HUES48 (cell line): Measurements from ENCODE around the gene CTCF.

Source experiments
- H3K27ac ChIP-seq: one replicate; pipeline ENCODE4 v1.7.0; 2013; ENCODE audit warnings: low read depth, low read length, inconsistent platforms
- H3K27me3 ChIP-seq: 2 replicates; pipeline ENCODE4 v1.6.1; 2013; ENCODE audit warnings: mild to moderate bottlenecking, low read length; ENCODE audit not compliant: control insufficient read depth, insufficient read depth
- H3K36me3 ChIP-seq: 2 replicates; pipeline ENCODE4 v1.6.1; 2013; ENCODE audit warnings: low read length; ENCODE audit not compliant: control insufficient read depth, insufficient read depth
- H3K4me1 ChIP-seq: 2 replicates; pipeline ENCODE4 v1.6.1; 2013; ENCODE audit warnings: mild to moderate bottlenecking, low read length; ENCODE audit not compliant: control insufficient read depth, insufficient read depth
- H3K4me3 ChIP-seq: 2 replicates; pipeline ENCODE4 v1.5.1; 2013; ENCODE audit warnings: mild to moderate bottlenecking, low read depth, low read length
- H3K9ac ChIP-seq: 2 replicates; pipeline ENCODE4 v1.6.1; 2013; ENCODE audit warnings: mild to moderate bottlenecking, low read depth, low read length, moderate library complexity
- H3K9me3 ChIP-seq: 2 replicates; pipeline ENCODE4 v1.6.1; 2013; ENCODE audit warnings: low read length; ENCODE audit not compliant: control insufficient read depth, insufficient read depth

Gene CTCF

DNA sequence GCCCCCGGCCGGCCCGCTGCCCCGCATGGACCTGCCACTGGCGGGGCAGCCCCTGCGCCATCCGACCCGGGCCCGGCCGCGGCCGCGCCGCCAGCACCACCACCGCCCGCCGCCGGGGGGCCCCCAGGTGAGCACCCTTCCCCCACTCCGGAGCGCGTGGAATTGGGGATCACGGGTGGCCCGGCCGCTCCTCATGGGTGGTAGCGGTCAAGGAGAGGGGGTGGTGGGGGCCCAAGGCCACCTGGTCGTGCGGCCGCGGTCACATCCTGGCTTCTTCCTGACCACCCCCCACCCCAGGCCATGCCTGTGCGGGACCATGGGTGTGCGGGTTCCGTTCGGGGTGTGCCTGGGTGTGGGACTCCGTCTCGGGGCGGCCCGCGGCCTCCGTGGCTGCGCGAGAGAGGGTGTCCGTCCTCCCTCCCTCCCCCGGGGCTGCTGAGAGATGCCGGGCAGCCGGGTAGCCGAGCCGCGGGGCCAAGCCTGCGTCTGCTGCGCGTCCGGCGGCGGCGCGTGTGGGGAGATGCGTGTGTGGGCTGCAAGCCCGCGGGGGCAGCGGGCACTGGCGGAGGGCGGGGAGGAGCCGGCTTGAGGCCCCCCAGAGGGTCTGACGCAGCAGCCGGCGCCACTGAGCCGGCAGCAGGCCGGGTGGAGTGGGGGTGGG lies 90.9 kb downstream of the CTCF start:
- no peak overlapping the region for H3K9ac ChIP-seq

GRCh38 chr16:67653789-67654402 lies 91.6 kb downstream of the CTCF start:
- no peak overlapping the region for H3K27ac ChIP-seq
- H3K27me3 ChIP-seq, result peaks cover 8% of the 10 kb centered on the region
- H3K36me3 ChIP-seq, result peaks cover 37% of the 10 kb centered on the region
- H3K9me3 ChIP-seq, result no peaks in the 10 kb centered on the region
- peak overlapping the region; percentile 70 for H3K4me3 ChIP-seq
- H3K4me1 ChIP-seq, result no peaks in the 10 kb centered on the region; the same call in 1 of the 2 replicates
- no peak overlapping the region for H3K9ac ChIP-seq

More for the DNA sequence above, 90.9 kb downstream of the CTCF start:
- Histone ChIP-seq H3K36me3 (peaks cover 33% of the 10 kb centered on the region), H3K4me3 (peak overlapping the region; percentile 70), H3K27me3 (peaks cover 8% of the 10 kb centered on the region), H3K27ac (no peak overlapping the region), H3K9me3 (no peaks in the 10 kb centered on the region), H3K4me1 (no peaks in the 10 kb centered on the region; the same call in 1 of the 2 replicates)

DNA sequence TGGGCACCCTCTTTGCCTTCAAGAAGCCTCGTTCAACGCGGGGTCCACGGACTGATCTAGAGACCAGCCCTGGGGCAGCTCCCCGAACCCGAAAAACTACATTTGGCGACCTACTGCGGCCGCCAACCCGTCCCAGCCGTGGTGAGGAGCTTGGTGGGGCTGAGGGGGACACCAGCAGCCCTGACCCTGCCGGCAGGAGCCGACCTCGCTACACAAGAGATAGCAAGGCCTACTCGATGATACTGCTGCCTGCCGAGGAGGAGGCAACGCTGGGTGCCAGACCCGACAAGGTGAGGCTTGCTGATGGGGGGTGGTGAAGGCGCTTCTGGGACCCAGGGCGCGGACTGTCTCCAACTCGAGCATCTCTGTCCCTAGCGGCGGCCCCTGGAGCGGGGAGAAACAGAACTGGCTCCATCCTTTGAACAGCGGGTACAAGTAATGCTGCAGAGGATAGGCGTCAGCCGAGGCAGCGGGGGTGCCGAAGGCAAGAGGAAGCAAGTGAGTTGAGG lies 92.1 kb downstream of the CTCF start:
- Histone ChIP-seq H3K27ac (no peak overlapping the region), H3K9me3 (no peaks in the 10 kb centered on the region), H3K9ac (no peak overlapping the region), H3K36me3 (peaks cover 34% of the 10 kb centered on the region), H3K4me1 (no peaks in the 10 kb centered on the region; the same call in 1 of the 2 replicates), H3K27me3 (peaks cover 8% of the 10 kb centered on the region), H3K4me3 (no peak overlapping the region)

DNA sequence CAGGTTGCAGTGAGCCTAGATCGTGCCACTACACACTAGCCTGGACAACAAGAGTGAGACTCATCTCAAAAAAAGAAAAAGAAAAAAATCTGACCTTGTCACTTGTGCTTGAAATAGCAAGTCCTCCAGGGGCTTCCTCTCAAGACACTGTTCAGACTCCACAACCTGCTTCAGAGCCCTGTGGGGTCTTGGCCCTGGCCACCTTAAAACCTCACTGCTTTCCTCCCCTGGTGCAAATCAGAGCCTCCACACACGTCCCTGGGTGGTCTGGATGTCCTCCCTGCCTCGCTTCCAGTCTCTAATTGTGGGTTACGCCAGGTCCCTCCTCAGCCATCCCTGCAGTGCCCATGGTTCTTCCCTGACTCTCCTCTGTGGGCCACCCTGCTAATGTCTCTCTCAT lies 93.0 kb downstream of the CTCF start:
- H3K27me3 ChIP-seq, result peaks cover 8% of the 10 kb centered on the region
- peaks cover 30% of the 10 kb centered on the region for H3K36me3 ChIP-seq
- no peak overlapping the region for H3K4me3 ChIP-seq
- H3K4me1 ChIP-seq, result no peaks in the 10 kb centered on the region
- H3K9ac ChIP-seq, result no peak overlapping the region
- no peaks in the 10 kb centered on the region for H3K9me3 ChIP-seq
- H3K27ac ChIP-seq, result no peak overlapping the region

DNA sequence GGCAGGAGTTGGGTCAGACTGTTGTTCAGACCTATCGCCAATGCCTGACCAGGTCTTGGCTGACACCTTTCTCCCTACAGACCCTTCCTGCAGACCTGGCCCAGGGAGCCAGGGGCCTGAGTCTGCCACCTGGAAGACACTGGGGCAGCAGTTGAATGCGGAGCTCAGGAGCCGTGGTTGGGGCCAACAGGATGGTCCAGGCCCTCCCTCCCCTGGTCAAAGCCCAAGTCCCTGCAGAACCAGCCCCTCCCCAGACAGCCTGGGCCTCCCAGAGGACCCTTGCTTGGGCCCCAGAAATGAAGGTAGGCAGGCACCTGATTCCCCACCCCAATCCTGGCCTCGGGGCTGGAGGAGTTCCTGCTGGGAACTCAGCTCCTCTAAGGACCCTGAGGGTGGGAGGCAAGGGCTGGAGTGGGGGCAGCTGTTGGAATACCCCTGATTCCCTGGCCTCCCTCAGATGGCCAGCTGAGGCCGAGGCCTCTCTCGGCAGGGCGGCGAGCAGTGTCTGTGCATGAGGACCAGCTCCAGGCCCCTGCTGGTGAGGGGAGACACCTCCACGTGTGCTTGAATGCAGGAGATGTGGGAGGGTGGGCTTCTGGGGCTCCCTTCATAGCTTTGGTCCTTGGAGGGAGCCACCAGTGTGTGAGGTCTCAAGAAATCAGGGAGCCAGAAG lies 94.2 kb downstream of the CTCF start:
- no peaks in the 10 kb centered on the region for H3K9me3 ChIP-seq
- H3K4me1 ChIP-seq, result no peaks in the 10 kb centered on the region
- H3K9ac ChIP-seq, result no peak overlapping the region
- no peak overlapping the region for H3K4me3 ChIP-seq
- peaks cover 27% of the 10 kb centered on the region for H3K36me3 ChIP-seq
- no peak overlapping the region for H3K27ac ChIP-seq
- H3K27me3 ChIP-seq, result peaks cover 8% of the 10 kb centered on the region

DNA sequence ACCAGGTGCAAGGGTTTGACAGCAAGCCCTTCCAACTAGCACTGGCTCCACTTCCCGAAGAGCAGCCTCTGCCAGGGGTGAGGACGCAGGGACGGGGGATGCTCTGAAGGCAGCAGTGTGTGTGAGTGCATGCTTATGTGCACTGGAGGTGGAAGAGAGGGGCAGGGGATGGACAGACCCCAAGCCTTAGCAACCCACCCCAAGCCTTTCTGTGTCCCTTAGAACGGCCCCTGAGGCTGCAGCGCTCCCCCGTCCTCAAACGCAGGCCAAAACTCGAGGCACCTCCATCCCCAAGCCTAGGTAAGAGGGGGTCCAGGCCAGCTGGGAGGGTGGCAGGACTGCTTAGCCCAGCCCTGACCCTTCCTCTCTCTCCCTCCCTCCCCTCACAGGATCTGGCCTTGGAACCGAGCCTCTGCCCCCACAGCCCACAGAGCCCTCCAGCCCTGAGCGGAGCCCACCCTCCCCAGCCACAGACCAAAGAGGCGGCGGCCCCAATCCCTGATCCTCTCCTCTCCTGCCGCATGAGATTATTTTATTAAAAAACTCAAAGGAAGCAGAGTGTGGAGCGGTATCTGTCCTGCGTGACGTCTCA lies 94.8 kb downstream of the CTCF start:
- Histone ChIP-seq H3K36me3 (peaks cover 22% of the 10 kb centered on the region), H3K9me3 (no peaks in the 10 kb centered on the region), H3K27ac (no peak overlapping the region), H3K27me3 (peaks cover 8% of the 10 kb centered on the region), H3K4me1 (0 out of 2 replicates have a peak, but pooled peaks cover 3% of the 10 kb centered on the region), H3K4me3 (no peak overlapping the region), H3K9ac (no peak overlapping the region)

GRCh38 chr16:67657751-67658518 lies 95.6 kb downstream of the CTCF start:
- no peaks in the 10 kb centered on the region for H3K9me3 ChIP-seq
- peaks cover 22% of the 10 kb centered on the region for H3K36me3 ChIP-seq
- H3K9ac ChIP-seq, result no peak overlapping the region
- H3K27me3 ChIP-seq, result peaks cover 8% of the 10 kb centered on the region
- H3K4me3 ChIP-seq, result no peak overlapping the region
- no peak overlapping the region for H3K27ac ChIP-seq
- H3K4me1 ChIP-seq, result 0 out of 2 replicates have a peak, but pooled peaks cover 3% of the 10 kb centered on the region

DNA sequence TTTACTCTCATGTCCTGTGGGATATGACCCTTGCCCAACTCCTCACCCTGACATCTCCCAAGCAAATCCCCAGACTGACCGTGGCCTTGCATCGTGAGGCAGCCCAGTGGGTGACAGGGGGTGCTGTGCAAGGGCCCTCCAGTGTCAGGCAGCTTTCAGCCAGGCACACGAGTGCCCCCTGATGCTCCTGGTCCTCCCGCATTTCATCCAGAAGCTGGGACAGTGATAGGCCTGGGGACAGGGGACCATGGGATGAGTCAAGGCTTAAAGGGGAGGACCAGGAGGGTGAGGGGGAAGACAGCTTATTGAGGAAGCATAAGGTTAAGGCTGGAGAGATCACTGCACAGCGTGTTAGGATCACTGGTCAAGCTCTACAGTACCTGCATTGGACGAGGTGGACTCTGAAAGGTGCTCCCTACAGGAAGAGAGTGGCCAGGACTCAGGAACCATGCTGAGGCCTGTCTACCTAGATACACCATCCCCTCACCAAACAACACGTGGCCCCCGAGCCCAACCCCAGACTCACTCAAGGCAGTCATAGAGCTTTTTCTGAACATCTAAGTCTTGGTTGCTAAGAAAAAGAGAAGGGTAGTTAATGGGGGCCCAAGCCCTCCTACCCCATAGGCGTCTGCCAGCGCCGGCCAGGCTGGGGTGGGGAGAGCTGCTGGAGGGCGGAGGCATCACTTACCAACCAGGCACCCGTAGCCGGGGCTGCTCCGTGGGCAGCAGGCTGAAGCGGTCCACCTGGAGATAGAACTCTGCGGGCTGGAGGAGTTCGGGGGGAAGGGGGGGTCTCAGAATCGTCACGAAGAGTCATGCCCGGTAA lies 96.7 kb downstream of the CTCF start:
- Histone ChIP-seq H3K4me3 (peak overlapping the region; percentile 88), H3K4me1 (0 out of 2 replicates have a peak, but pooled peaks cover 3% of the 10 kb centered on the region), H3K36me3 (peaks cover 22% of the 10 kb centered on the region), H3K27me3 (peaks cover 2% of the 10 kb centered on the region; the same call in 1 of the 2 replicates), H3K9ac (no peak overlapping the region), H3K9me3 (no peaks in the 10 kb centered on the region), H3K27ac (no peak overlapping the region)

DNA sequence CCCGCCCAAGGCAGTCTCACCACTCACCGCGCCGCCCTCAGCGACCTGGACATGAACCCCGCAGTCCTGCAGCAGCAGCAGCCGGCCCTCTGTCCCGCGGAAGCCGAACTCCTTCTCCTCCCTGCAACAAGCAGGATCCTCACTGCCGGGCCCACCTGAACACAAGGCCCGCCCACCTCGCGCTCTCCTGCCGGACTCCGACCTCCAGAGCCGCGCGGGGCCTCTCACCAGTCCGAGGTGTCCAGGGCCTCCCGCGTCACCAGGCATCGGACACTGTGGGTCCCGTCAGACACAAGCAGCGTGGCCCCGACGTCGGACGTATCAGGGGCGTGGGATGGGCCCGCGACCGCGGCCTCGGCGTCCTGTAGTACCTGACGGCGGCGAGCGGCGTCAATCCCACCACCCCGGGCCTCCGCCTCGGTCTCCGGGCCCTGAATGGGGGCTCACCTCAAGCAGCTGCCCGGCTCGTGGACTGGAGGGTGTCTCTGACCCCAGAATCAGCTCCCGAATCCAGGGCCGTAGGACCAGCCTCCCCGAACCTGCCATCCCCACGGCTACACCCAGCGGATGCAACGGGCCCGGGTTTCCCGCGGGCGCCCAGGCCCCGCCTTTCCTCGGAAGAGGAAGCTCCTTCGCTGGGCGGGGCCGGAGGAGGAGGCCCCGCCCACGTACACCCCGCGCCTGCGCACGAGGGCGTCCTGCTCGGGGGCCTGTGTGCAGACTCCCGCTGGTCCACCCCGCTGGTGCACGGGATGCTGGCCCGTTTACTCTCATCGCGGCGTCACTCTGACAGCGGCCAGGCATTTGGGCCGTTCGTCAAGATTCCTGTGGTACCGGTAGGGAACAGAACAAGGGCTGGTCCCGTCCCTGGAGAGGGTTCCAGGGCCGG lies 97.6 kb downstream of the CTCF start, which contains the start of gene ACD:
Gene ACD, minus strand, starts transcription at position 586 of the 889 bp plus-strand sequence. Its CDS starts 40 bp downstream, at position 546.
- no peaks in the 10 kb centered on the region for H3K27me3 ChIP-seq
- peak within 1 kb of the TSS; percentile 89 for H3K27ac ChIP-seq
- peaks cover 22% of the 10 kb centered on the region for H3K36me3 ChIP-seq
- no peaks in the 10 kb centered on the region for H3K9me3 ChIP-seq
- peak within 1 kb of the TSS; percentile 88 for H3K4me3 ChIP-seq
- peak within 1 kb of the TSS; percentile 44 for H3K9ac ChIP-seq
- H3K4me1 ChIP-seq, result 0 out of 2 replicates have a peak, but pooled peaks cover 3% of the 10 kb centered on the region
